GM13976 (cell line): Measurements from ENCODE around the gene MYO1C.
"Not testable (repeated sequence)": the region's sequence is repeated elsewhere in the genome, so short reads cannot be mapped to it uniquely, and the experiment has no call there.

Source experiments
- DNase-seq: peaks from one replicate; pipeline ENCODE4 v3.0.0; 2012; ENCODE audit warnings: low spot score
- CTCF ChIP-seq: IDR thresholded peaks from 2 replicates; pipeline ENCODE4 v1.5.1; 2012; ENCODE audit warnings: borderline replicate concordance, mild to moderate bottlenecking; ENCODE audit not compliant: insufficient read depth; ENCODE audit errors: extremely low read depth, missing control alignments, control extremely low read depth
- in situ Hi-C: fragments of 300-500 bp; cut with MboI; formaldehyde crosslinking; loops from one replicate; pipeline ENCODE4 v1.12.0; 2022; ENCODE audit warnings: low sequenced_read_pairs, mixed read lengths, inconsistent platforms; ENCODE audit not compliant: unreplicated experiment

MYO1C gene

GRCh38 chr17:1422885-1423284 is 69.6 kb downstream of the MYO1C start:
- no peak for TF ChIP-seq CTCF
- in situ Hi-C loops, result no loop called here
- DNase-seq, result no peak

- DNase-seq, result no peak
- in situ Hi-C loops, result no loop called here
- TF ChIP-seq CTCF, result no peak
Measured at GRCh38 chr17:1421470-1421869, 71.0 kb downstream of the MYO1C start.

- TF ChIP-seq CTCF, result no peak
- in situ Hi-C loops, result no loop called here
- no peak for DNase-seq
Measured at GRCh38 chr17:1420981-1421380, 71.5 kb downstream of the MYO1C start.

GRCh38 chr17:1420163-1420562 is 72.3 kb downstream of the MYO1C start:
- DNase-seq, result no peak
- no peak for TF ChIP-seq CTCF
- in situ Hi-C loops, result no loop called here

- in situ Hi-C loops, DNase-seq: not testable (repeated sequence)
Measured at GRCh38 chr17:1418476-1418875, 74.0 kb downstream of the MYO1C start.

- no peak for TF ChIP-seq CTCF
- in situ Hi-C loops, result no loop called here
- DNase-seq, result no peak
Measured at GRCh38 chr17:1416414-1416813, 76.1 kb downstream of the MYO1C start.

GRCh38 chr17:1414634-1415033 is 77.9 kb downstream of the MYO1C start:
- DNase-seq, result no peak
- in situ Hi-C loops, result no loop called here

More at GRCh38 chr17:1414634-1415033, 77.9 kb downstream of the MYO1C start:
- TF ChIP-seq CTCF, result no peak
